HG02885 (cell line): ENCODE measurements around the gene CHAMP1.

ENCODE experiments used
- ATAC-seq: cut with Tn5 transposase; IDR thresholded peaks from one replicate; pipeline ENCODE4 v1.9.1; 2021; ENCODE audit warnings: mild to moderate bottlenecking; ENCODE audit not compliant: unreplicated experiment, poor library complexity

CHAMP1 gene, protein sequence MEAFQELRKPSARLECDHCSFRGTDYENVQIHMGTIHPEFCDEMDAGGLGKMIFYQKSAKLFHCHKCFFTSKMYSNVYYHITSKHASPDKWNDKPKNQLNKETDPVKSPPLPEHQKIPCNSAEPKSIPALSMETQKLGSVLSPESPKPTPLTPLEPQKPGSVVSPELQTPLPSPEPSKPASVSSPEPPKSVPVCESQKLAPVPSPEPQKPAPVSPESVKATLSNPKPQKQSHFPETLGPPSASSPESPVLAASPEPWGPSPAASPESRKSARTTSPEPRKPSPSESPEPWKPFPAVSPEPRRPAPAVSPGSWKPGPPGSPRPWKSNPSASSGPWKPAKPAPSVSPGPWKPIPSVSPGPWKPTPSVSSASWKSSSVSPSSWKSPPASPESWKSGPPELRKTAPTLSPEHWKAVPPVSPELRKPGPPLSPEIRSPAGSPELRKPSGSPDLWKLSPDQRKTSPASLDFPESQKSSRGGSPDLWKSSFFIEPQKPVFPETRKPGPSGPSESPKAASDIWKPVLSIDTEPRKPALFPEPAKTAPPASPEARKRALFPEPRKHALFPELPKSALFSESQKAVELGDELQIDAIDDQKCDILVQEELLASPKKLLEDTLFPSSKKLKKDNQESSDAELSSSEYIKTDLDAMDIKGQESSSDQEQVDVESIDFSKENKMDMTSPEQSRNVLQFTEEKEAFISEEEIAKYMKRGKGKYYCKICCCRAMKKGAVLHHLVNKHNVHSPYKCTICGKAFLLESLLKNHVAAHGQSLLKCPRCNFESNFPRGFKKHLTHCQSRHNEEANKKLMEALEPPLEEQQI

GRCh38 chr13:114314074-114314912, at the start of gene CHAMP1:
TSS of gene CHAMP1 (plus strand) at chr13:114314503. CDS start at chr13:114323843, 9,340 bp downstream.
- ATAC-seq = peak; percentile 87

DNA sequence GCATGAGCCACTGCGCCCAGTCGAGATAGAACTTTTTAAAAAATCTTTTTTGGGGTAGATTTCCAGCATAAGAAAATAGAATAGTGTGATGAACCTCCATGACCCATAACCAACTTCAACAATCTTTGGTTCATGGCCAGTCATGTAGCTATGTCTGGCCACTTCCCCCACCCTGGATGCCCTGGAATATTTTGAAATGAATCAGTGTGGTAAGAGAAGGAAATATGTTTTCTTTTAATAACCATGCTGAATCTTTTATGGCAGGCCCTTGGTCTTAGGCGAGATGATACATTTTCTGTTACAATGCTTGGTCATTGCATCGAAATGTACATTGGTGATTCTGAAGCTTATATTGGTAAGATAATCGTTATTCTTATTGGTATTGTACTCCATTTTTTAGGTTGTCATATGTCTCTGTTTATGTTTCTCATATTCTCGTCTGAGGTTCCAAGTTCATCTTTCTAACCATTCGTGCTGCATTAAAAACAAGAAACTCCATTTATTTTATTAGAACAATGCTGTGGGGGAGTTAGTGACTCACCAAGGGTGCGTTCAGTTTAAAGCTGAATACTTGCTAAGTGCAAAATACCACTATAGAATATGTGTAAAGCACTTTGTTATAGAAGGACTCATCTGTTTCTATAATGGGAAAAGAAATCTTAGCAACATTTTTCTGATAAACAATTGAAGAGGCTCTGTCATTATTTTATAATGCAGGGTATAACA, 49.3 kb upstream of the CHAMP1 start:
- no peak for ATAC-seq

DNA sequence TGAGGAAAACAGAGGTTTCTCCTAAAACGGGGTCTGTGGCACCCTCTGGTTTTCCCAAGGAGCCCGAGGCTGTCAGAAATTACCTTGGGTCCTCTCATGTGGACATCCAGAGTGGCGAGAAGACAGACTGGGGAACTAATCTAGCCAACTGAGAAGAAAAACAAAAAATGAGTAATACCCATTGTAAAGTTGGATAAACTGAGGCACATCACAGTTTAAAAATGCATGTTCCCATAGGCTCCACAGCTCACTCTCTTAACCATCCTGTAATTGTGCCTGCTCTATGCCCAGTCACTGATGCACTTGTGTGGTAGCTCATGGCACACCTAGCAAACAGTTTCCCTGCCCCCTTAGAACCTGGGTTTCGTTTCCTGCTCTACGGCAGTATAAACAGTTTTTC, 48.1 kb upstream of the CHAMP1 start:
- no peak for ATAC-seq

DNA sequence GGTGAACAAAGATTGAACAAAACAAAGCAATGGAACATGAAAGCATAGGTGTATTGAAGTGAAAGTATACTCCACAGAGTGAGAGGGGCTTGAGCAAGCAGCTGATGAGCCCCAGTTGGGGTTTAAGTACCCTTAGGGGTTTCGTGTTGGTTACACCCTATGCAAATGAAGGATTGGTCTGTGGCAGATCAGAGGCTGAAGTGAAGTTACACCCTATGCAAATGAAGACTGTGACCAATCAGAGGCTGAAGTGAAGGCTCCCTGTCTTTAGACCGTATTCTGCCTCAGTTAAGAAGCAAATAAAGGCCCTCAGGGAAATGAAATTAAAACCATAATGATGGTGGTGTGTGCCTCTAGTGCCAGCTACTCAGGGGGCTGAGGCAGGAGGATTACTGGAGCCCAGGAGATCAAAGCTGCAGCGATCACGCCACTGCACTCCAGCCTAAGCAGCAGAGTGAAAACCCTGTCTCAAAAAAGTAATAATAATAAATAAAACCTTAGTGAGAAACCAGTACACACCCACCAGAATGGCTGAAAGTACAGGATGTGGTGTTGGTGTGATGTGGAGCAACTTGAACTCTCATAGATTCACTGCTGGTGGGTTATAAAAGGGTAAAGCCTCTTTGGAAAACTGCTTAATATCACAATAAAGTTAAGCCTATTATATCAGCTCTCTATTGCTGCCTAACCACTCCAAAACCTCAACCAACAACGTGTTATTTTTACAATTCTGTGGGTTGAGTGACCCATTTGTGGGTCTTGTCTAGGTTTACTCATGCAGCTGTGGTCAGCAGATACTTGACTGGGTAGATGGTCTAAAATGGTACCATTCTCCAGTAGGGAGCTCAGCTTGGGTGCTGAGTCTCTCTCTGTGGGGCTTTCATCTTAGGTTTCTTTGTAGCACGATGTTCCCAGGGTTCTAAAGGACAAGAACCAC, 45.7 kb upstream of the CHAMP1 start:
- no peak for ATAC-seq

- no peak for ATAC-seq
Observed at GRCh38 chr13:114269281-114269770, 45.0 kb upstream of the CHAMP1 start.

DNA sequence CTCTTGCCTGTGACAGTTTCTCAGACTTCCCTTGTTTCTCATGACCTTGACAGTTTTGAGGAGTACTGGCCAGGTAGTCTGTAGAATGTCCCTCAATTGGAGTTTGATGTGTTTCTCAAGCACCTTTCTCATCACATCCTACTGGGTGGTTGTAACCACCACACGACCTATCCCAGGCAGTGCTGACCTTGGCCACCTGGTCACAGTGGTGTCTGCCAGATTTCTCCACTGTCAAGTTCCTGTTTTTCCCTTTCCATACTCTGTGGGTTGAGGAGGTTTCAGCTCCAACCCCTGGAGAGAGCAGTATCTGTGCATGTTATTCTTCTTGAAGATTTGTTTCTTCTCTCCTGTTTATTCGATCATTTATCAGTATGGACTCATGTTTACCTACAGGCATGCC, 41.3 kb upstream of the CHAMP1 start:
- no peak for ATAC-seq

- no peak for ATAC-seq
Observed at GRCh38 chr13:114275304-114275703, 39.0 kb upstream of the CHAMP1 start.

- ATAC-seq = no peak
Observed at GRCh38 chr13:114279146-114279545, 35.2 kb upstream of the CHAMP1 start.

- ATAC-seq = no peak
Observed at GRCh38 chr13:114279758-114280355, 34.4 kb upstream of the CHAMP1 start.

DNA sequence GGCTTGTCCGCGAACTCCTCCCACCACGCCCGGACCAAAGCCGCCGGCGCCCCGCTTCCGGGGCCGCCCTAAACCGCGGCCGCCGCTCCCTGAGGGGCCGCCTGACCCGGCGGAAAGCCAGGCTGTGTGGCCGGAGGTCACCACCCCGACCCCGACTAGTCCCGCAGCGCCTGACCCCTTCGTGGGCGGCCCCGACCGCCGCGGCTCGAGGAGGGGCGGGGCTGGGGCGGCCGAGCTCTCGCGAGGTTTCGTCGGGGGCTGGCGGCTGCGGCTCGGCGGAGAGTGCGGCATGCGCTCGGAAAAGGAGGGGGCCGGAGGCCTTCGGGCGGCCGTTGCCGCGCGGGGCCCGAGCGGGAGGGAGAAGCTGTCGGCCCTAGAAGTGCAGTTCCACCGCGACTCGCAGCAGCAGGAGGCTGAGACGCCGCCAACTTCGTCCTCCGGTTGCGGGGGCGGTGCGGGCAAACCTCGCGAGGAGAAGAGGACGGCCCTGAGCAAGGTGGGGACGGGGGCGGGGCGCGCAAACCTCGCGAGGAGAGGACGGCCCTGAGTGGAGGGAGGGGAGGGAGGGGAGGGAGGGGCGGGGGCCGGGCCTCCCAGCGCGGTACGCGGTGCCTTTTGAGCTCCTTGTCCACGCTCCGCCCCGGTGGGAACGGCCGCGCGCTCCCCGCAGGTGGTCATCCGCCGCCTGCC, 32.8 kb upstream of the CHAMP1 start, which contains the start of gene UPF3A:
Gene UPF3A, plus strand, starts transcription at position 251 of the 690 bp plus-strand sequence. Its CDS starts 39 bp downstream, at position 290.
- peak; percentile 76 for ATAC-seq

DNA sequence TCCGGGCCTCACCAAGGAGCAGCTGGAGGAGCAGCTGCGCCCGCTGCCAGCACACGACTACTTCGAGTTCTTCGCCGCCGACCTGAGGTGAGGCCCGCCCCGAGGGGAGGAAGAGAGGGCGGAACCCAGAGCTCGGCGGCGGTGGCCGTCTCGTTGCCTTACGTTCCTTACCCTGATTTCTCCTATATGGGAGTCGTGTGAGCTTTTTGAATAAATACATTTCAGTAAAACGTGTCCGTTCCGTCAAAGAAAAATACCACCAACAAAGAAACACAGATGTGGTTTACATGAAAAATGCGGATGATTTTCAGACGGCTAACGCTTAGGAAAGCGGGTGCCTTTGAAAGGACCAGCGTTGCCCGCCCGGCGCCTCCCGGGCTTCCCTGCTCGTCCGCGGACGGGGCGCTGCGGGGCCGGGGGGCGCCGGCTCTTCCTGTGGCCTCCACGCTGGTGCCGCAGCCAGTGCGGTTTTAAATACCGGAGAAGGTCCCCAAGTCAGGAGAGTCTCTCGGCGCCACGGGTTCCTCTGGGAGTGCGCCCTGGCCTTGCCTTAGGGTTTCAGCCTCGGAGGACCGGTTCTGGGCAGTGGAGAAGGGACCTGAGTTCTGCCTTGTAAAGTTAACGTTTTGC, 32.1 kb upstream of the CHAMP1 start:
- ATAC-seq = peak; percentile 57

DNA sequence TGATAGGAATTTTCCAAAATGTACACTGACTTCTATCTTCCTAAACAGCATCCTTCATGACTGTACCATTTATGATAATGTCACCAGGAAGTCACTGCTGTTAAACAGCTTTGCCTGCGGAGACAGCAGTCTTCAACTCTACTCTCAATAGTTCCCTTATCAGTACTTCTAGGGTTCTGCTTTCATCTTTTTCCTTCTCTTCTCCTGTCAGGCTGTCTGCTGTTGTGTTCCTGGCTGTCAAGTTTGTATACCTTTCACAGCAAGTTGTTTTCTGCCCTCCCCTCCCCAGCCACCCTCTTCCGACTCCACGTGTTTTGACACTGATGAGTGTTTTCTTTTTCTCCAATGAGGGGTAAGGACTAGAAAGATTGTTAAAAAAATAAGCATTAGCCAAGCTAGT, 30.7 kb upstream of the CHAMP1 start:
- ATAC-seq = no peak

DNA sequence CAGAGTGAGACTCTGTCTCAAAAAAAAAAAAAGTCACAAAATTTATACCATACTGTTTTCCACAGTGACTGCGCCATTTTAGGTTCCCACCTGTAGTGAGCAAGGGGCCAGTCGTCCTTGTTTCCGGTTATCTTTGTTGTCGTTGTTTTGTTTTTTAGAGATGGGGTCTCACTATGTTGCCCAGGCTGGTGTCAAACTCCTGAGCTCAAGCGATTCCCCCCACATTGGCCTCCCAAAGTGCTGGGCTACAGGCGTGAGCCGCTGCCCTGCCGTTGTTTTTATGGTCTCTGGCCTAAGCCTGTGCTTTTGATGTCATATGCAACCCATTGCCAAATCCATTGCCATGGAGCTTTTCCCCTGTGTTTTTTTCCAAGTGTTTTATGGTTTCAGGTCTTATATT, 29.6 kb upstream of the CHAMP1 start:
- no peak for ATAC-seq

GRCh38 chr13:114285166-114285808, 29.0 kb upstream of the CHAMP1 start:
- ATAC-seq = no peak

GRCh38 chr13:114286808-114287207, 27.5 kb upstream of the CHAMP1 start:
- ATAC-seq = no peak

GRCh38 chr13:114288157-114288591, 26.1 kb upstream of the CHAMP1 start:
- no peak for ATAC-seq

DNA sequence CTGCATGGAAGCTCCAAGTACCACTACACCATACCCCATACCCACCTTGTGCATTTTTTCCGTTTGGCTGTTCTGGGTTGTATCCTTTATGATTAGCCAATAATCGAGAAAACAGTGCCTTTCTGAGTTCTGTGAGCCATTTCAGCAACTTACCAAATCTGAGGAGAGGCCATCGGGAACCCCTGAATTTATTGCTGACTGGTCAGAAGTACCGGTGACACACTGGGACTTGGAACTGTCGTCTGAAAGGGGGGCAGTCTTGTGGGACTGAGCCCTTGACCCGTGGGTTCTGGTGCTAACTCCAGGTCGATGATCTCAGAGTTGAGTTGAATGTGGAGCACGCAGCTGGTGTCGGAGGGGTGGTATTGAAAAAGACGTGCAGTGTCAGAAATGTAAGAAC, 17.9 kb upstream of the CHAMP1 start:
- no peak for ATAC-seq
